GM23248 (cell line): ENCODE measurements around the gene GSDMA. TPM values are rescaled to one million over a fixed set of nuclear protein-coding genes. Genes with fewer than 3 reads are reported as not detected.

ENCODE experiments used
- DNase-seq: peaks from one replicate; pipeline ENCODE4 v3.0.0-alpha.2; 2015
- H2AFZ ChIP-seq: fragments of 200-600 bp; sonication (generic); 2 replicates; pipeline ENCODE4 v1.6.1; 2016; ENCODE audit warnings: antibody characterized with exemption
- H3F3A ChIP-seq: fragments of 200-600 bp; sonication (generic); 2 replicates; pipeline ENCODE4 v1.6.1; 2016; ENCODE audit warnings: mild to moderate bottlenecking, antibody characterized with exemption, mixed run types; ENCODE audit not compliant: insufficient read depth
- H3K27ac ChIP-seq: fragments of 200-600 bp; sonication (generic); 2 replicates; pipeline ENCODE4 v1.5.1; 2016; ENCODE audit warnings: mild to moderate bottlenecking
- H3K27me3 ChIP-seq: fragments of 200-600 bp; sonication (generic); replicated peaks from 2 replicates; pipeline ENCODE4 v1.6.1; 2016; ENCODE audit warnings: mild to moderate bottlenecking; ENCODE audit not compliant: insufficient read depth
- H3K36me3 ChIP-seq: fragments of 200-600 bp; sonication (generic); 2 replicates; pipeline ENCODE4 v1.6.1; 2016; ENCODE audit warnings: low read depth, mild to moderate bottlenecking
- H3K4me1 ChIP-seq: fragments of 200-600 bp; sonication (generic); 2 replicates; pipeline ENCODE4 v1.6.1; 2016; ENCODE audit warnings: mild to moderate bottlenecking; ENCODE audit not compliant: insufficient read depth
- H3K4me2 ChIP-seq: fragments of 200-600 bp; sonication (generic); one replicate; pipeline ENCODE4 v1.6.1; 2016; ENCODE audit warnings: mild to moderate bottlenecking; ENCODE audit not compliant: unreplicated experiment
- H3K4me3 ChIP-seq: fragments of 200-600 bp; sonication (generic); 2 replicates; pipeline ENCODE4 v1.5.1; 2016; ENCODE audit warnings: mild to moderate bottlenecking
- H3K79me2 ChIP-seq: fragments of 200-600 bp; sonication (generic); 2 replicates; pipeline ENCODE4 v1.6.1; 2016; ENCODE audit warnings: mild to moderate bottlenecking; ENCODE audit not compliant: insufficient read depth
- H3K9ac ChIP-seq: fragments of 200-600 bp; sonication (generic); 2 replicates; pipeline ENCODE4 v1.6.1; 2016; ENCODE audit warnings: mild to moderate bottlenecking
- H3K9me2 ChIP-seq: fragments of 200-600 bp; sonication (generic); 2 replicates; pipeline ENCODE4 v1.6.1; 2016; ENCODE audit warnings: mixed run types, mild to moderate bottlenecking, moderate library complexity; ENCODE audit not compliant: insufficient read depth
- H3K9me3 ChIP-seq: fragments of 200-600 bp; sonication (generic); one replicate; pipeline ENCODE4 v1.6.1; 2017; ENCODE audit warnings: low read depth
- H4K20me1 ChIP-seq: fragments of 200-600 bp; sonication (generic); 2 replicates; pipeline ENCODE4 v1.6.0; 2016; ENCODE audit not compliant: insufficient read depth
- EZH2 ChIP-seq: fragments of 200-600 bp; sonication (generic); IDR thresholded peaks from 2 replicates; pipeline ENCODE4 v1.6.1; 2018; ENCODE audit warnings: antibody characterized with exemption, mild to moderate bottlenecking; ENCODE audit not compliant: insufficient read depth, poor library complexity, severe bottlenecking
- EZH2phosphoT487 ChIP-seq: fragments of 200-600 bp; sonication (generic); IDR thresholded peaks from 2 replicates; pipeline ENCODE4 v1.6.1; 2018; ENCODE audit warnings: antibody characterized with exemption, moderate library complexity, mild to moderate bottlenecking, low read depth; ENCODE audit not compliant: insufficient read depth
- WGBS, 2 experiments: methylation state at CpG; one replicate each; pipeline ENCODE4 v1.1.6; 2015 to 2017; ENCODE audit warnings: low lambda C conversion rate in 2 of 2, low coverage in 1 of 2; ENCODE audit errors: missing lambda C conversion rate in 2 of 2; 5-methylcytosine and 5-hydroxymethylcytosine counted together
- in situ Hi-C: fragments of 300-500 bp; cut with MboI; formaldehyde crosslinking; loops from 2 replicates; pipeline ENCODE4 v1.15.0; 2020
- polyA plus RNA-seq: library from polyadenylated mRNA; unstranded; fragments of >200 nt; fragmentation: Nextera tagmentation; extraction: Ambion mirVana; gene quantifications from 2 replicates; pipeline ENCODE4 v1.2.1, GENCODE V29; 2016
- total RNA-seq: library from RNA; depleted of rRNA; stranded (reverse); fragments of >200 nt; shearing (Covaris generic); gene quantifications from 2 replicates; pipeline ENCODE4 v1.2.3, GENCODE V29; 2014

The GSDMA gene
- total and polyA plus RNA-seq, 2 experiments from 2014 or later = 0.21 TPM; not detected in 1

GRCh38 chr17:39955726-39956225 is 7.0 kb upstream of the GSDMA start:
- Histone ChIP-seq H3K9ac (no peak overlapping the region), H3K4me2 (no peak overlapping the region), H3K36me3 (no peaks in the 10 kb centered on the region), H3K4me3 (no peak overlapping the region), H3K27me3 (no peaks in the 10 kb centered on the region), H4K20me1 (no peaks in the 10 kb centered on the region), H3F3A (peaks cover 9% of the 10 kb centered on the region; the same call in 1 of the 2 replicates), H2AFZ (no peak overlapping the region), H3K27ac (no peak overlapping the region), H3K4me1 (peaks cover 4% of the 10 kb centered on the region), H3K9me2 (no peaks in the 10 kb centered on the region), H3K9me3 (no peaks in the 10 kb centered on the region), H3K79me2 (no peaks in the 10 kb centered on the region)
- in situ Hi-C loops = no loop called here
- 72% methylated on average over 4 of the region's 4 CpGs for WGBS, 2 experiments
- TF ChIP-seq EZH2 (no peak), EZH2phosphoT487 (no peak)
- DNase-seq = no peak

GRCh38 chr17:39960524-39961041 is 2.2 kb upstream of the GSDMA start:
- Histone ChIP-seq H3K27ac (no peak overlapping the region), H3K4me1 (peaks cover 4% of the 10 kb centered on the region), H3K4me2 (no peak overlapping the region), H3K36me3 (no peaks in the 10 kb centered on the region), H3K9me2 (no peaks in the 10 kb centered on the region), H3K27me3 (no peaks in the 10 kb centered on the region), H4K20me1 (no peaks in the 10 kb centered on the region), H3F3A (no peaks in the 10 kb centered on the region), H3K79me2 (no peaks in the 10 kb centered on the region), H3K9ac (no peak overlapping the region), H3K9me3 (no peaks in the 10 kb centered on the region), H3K4me3 (no peak overlapping the region), H2AFZ (no peak overlapping the region)
- TF ChIP-seq EZH2 (no peak), EZH2phosphoT487 (no peak)
- in situ Hi-C loops = no loop called here
- DNase-seq = peak; percentile 40
- 49 to 50% methylated on average over 7 to 8 of the region's 8 CpGs for WGBS, 2 experiments

- in situ Hi-C loops = no loop called here
- Histone ChIP-seq H3K4me1 (peaks cover 4% of the 10 kb centered on the region), H3K27me3 (no peaks in the 10 kb centered on the region), H4K20me1 (no peaks in the 10 kb centered on the region), H3F3A (no peaks in the 10 kb centered on the region), H3K9ac (no peak overlapping the region), H2AFZ (no peak overlapping the region), H3K27ac (no peak overlapping the region), H3K4me3 (no peak overlapping the region), H3K4me2 (no peak overlapping the region), H3K36me3 (no peaks in the 10 kb centered on the region), H3K79me2 (no peaks in the 10 kb centered on the region), H3K9me2 (no peaks in the 10 kb centered on the region), H3K9me3 (no peaks in the 10 kb centered on the region)
- TF ChIP-seq EZH2phosphoT487 (no peak), EZH2 (no peak)
- WGBS, 2 experiments = 70% methylated on average over 6 of the region's 6 CpGs
- DNase-seq = no peak
These were observed 1.0 kb downstream of the GSDMA start for GRCh38 chr17:39963829-39964228.

GRCh38 chr17:39965017-39965699 is 2.4 kb downstream of the GSDMA start:
- H3K79me2 ChIP-seq = no peaks in the 10 kb centered on the region
- in situ Hi-C loops = no loop called here
- peak; percentile 17 for DNase-seq
- no peak overlapping the region for H3K9ac ChIP-seq
- H3K27me3 ChIP-seq = no peaks in the 10 kb centered on the region
- WGBS, 2 experiments = 36 to 41% methylated on average over 8 of the region's 8 CpGs
- H3K9me3 ChIP-seq = no peaks in the 10 kb centered on the region
- no peak overlapping the region for H3K27ac ChIP-seq
- no peaks in the 10 kb centered on the region for H4K20me1 ChIP-seq
- no peaks in the 10 kb centered on the region for H3K9me2 ChIP-seq
- H3K4me2 ChIP-seq = no peak overlapping the region
- TF ChIP-seq EZH2phosphoT487 (no peak), EZH2 (no peak)
- H3F3A ChIP-seq = no peaks in the 10 kb centered on the region
- H3K36me3 ChIP-seq = no peaks in the 10 kb centered on the region
- no peak overlapping the region for H2AFZ ChIP-seq
- H3K4me3 ChIP-seq = no peak overlapping the region
- H3K4me1 ChIP-seq = no peaks in the 10 kb centered on the region
